ENCODE measurements around the gene RPLP1. TPM values are rescaled to one million over a fixed set of nuclear protein-coding genes. Genes with fewer than 3 reads are reported as not detected.

Gene RPLP1
- total and polyA plus RNA-seq, 9 of the 15 experiments (the other 6 are each of a cell fraction or from before 2014, with no cell fraction given) = 76.3 to 3,053 (median 847) TPM

GRCh38 chr15:69468241-69469121 is 15.9 kb downstream of the RPLP1 start (continued):
- TF ChIP-seq PHF8 (IDR thresholded peaks at IDR 0.05; ENCODE audit: borderline replicate concordance, low read length) = 0 out of 2 replicates have a peak, but pooled peaks have one; percentile 10
- TF ChIP-seq SMARCA4 (IDR thresholded peaks at IDR 0.05) = peak; percentile 65
- TF ChIP-seq SMAD4 (CRISPR knock-in tag; conservative IDR thresholded peaks at IDR 0.05) = 0 out of 2 replicates have a peak, but pooled peaks have one; percentile 45
- no peak for TF ChIP-seq ATF6 (CRISPR knock-in tag; IDR thresholded peaks at IDR 0.05)
- TF ChIP-seq CREM (IDR thresholded peaks at IDR 0.05; ENCODE audit: low read depth) = peak; percentile 57; the same call in 1 of the 2 replicates
- no peak for TF ChIP-seq ZBTB5 (IDR thresholded peaks at IDR 0.05)
- no peak for TF ChIP-seq HMBOX1 (IDR thresholded peaks at IDR 0.05)
- no peak for TF ChIP-seq RFX1 (IDR thresholded peaks at IDR 0.05)
- no peak for TF ChIP-seq ZNF280A (IDR thresholded peaks at IDR 0.05; ENCODE audit: low read depth, partially characterized antibody)
- TF ChIP-seq FOXP1 (CRISPR knock-in tag; IDR thresholded peaks at IDR 0.05) = no peak
- peak; percentile 58 for TF ChIP-seq DPF2 (IDR thresholded peaks at IDR 0.05)

Data from K562 (cell line).